Cardiac muscle cell (in vitro differentiated cells and primary cell): ENCODE results near the gene MPZL1. TPM values are rescaled to one million over a fixed set of nuclear protein-coding genes. Genes with fewer than 3 reads are reported as not detected.

Source experiments
- DNase-seq, 2 donors: peaks; one replicate each; pipeline versions ENCODE4 v3.0.0 to v3.0.0-alpha.2; 2010 to 2017; ENCODE audit warnings: low read depth in 1 of 2, low spot score in 1 of 2
- H3K27ac ChIP-seq: fragments of 200-600 bp; sonication (generic); 2 replicates; pipeline ENCODE4 v1.5.1; 2016
- H3K27me3 ChIP-seq: fragments of 200-600 bp; sonication (generic); 2 replicates; pipeline ENCODE4 v1.6.0; 2016; ENCODE audit warnings: control low read depth
- H3K36me3 ChIP-seq: fragments of 200-600 bp; sonication (generic); 2 replicates; pipeline ENCODE4 v1.5.1; 2016; ENCODE audit warnings: control low read depth
- H3K4me1 ChIP-seq: fragments of 200-600 bp; sonication (generic); 2 replicates; pipeline ENCODE4 v1.8.1; 2017; ENCODE audit warnings: low read depth, mild to moderate bottlenecking, mixed run types
- H3K4me3 ChIP-seq: fragments of 200-600 bp; sonication (generic); 2 replicates; pipeline ENCODE4 v1.5.1; 2016; ENCODE audit warnings: mild to moderate bottlenecking
- H3K9me3 ChIP-seq: fragments of 200-600 bp; sonication (generic); 2 replicates; pipeline ENCODE4 v1.5.1; 2017; ENCODE audit warnings: low read depth, mild to moderate bottlenecking, control low read depth
- CTCF ChIP-seq: IDR thresholded peaks from 2 replicates; pipeline ENCODE4 v1.5.1; 2012; ENCODE audit warnings: low read depth, mild to moderate bottlenecking, low read length
- polyA plus RNA-seq: library from polyadenylated mRNA; unstranded; fragments of >200 nt; fragmentation: Nextera tagmentation; extraction: Ambion mirVana; gene quantifications from 2 replicates; pipeline ENCODE4 v1.2.1, GENCODE V29; 2016
- total RNA-seq: library from RNA; depleted of rRNA; stranded (reverse); fragments of >200 nt; gene quantifications from 2 replicates; pipeline ENCODE4 v1.2.3, GENCODE V29; 2016

MPZL1 gene
- total and polyA plus RNA-seq, 2 experiments from 2014 or later, result 107 to 114 TPM

- Histone ChIP-seq H3K4me1 (peaks cover 7% of the 10 kb centered on the region), H3K4me3 (no peak overlapping the region), H3K27ac (no peak overlapping the region), H3K9me3 (no peaks in the 10 kb centered on the region), H3K36me3 (peaks cover 23% of the 10 kb centered on the region), H3K27me3 (no peaks in the 10 kb centered on the region)
- TF ChIP-seq CTCF, result no peak
- DNase-seq, result no peak
These were observed 18.2 kb upstream of the MPZL1 start for GRCh38 chr1:167703557-167703956.

- no peaks in the 10 kb centered on the region for H3K9me3 ChIP-seq
- H3K27ac ChIP-seq, result no peak overlapping the region
- no peak for TF ChIP-seq CTCF
- H3K4me1 ChIP-seq, result peaks cover 7% of the 10 kb centered on the region
- no peak overlapping the region for H3K4me3 ChIP-seq
- no peak for DNase-seq
- H3K36me3 ChIP-seq, result peaks cover 19% of the 10 kb centered on the region
- no peaks in the 10 kb centered on the region for H3K27me3 ChIP-seq
These were observed 17.1 kb upstream of the MPZL1 start for GRCh38 chr1:167704715-167705114.

DNA sequence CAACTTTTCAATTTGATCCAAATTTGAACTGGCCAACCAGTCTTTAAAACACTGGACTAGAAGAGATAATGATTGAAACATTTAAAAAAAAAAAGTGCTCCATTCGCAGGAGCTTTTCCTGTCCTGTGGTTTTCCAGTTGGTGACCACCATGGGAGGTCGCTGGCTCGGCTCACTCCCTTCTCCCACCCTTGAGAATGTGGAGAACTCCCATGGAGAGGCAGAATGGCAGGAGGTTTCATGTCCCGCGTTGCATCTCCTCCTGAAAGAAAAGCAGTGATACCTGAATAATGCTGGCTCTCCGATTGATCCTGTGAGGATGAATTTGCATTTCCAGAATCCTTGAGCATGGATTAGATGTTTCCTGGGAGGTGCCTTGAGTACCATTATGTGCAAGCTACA lies 16.5 kb upstream of the MPZL1 start:
- H3K9me3 ChIP-seq, result no peaks in the 10 kb centered on the region
- no peaks in the 10 kb centered on the region for H3K27me3 ChIP-seq
- TF ChIP-seq CTCF, result no peak
- DNase-seq, result peak in 1 of 2 donors; percentile 38
- H3K4me1 ChIP-seq, result peaks cover 7% of the 10 kb centered on the region
- H3K27ac ChIP-seq, result no peak overlapping the region
- no peak overlapping the region for H3K4me3 ChIP-seq
- peaks cover 16% of the 10 kb centered on the region for H3K36me3 ChIP-seq

GRCh38 chr1:167706363-167706762 lies 15.4 kb upstream of the MPZL1 start:
- H3K36me3 ChIP-seq, result peaks cover 16% of the 10 kb centered on the region
- H3K9me3 ChIP-seq, result no peaks in the 10 kb centered on the region
- no peak for TF ChIP-seq CTCF
- H3K27me3 ChIP-seq, result no peaks in the 10 kb centered on the region
- H3K4me1 ChIP-seq, result peaks cover 7% of the 10 kb centered on the region
- peak overlapping the region; percentile 69 for H3K27ac ChIP-seq
- no peak for DNase-seq
- no peak overlapping the region for H3K4me3 ChIP-seq

GRCh38 chr1:167706931-167707877 lies 14.6 kb upstream of the MPZL1 start:
- Histone ChIP-seq H3K27ac (peak overlapping the region; percentile 69), H3K36me3 (peaks cover 16% of the 10 kb centered on the region), H3K4me1 (peaks cover 7% of the 10 kb centered on the region), H3K9me3 (no peaks in the 10 kb centered on the region), H3K27me3 (no peaks in the 10 kb centered on the region), H3K4me3 (no peak overlapping the region)
- TF ChIP-seq CTCF, result no peak
- no peak for DNase-seq
